DLD1 (cell line): Measurements from ENCODE around the gene ISL1.

Experiments
- in situ Hi-C: cut with HindIII; loops from 2 replicates; pipeline ENCODE4 v1.10.0; 2017; ENCODE audit warnings: low sequenced_read_pairs

Gene ISL1

DNA sequence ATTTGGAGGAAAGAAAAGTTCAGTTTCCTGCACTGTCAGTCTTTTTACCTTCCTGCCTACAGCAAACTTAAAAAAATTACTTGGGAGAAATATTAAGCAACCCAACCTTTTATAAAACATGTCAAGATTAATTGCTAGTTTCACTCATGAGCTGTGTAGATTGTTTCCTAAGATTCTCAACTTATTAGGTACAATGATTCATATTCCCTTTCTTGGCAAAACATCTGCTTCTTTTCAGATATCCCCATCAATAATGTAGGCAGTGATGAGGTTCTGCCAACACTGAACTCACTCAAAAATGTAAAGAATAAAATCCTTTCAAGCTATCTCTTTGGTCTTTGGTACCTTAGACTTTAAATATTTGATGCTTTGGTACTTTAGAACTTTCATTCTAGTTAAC lies 56.0 kb downstream of the ISL1 start:
- in situ Hi-C loops = no loop called here
